Stimulated activated CD8-positive, alpha-beta memory T cell treated with anti-CD3 and anti-CD28 coated beads, Interleukin-12 subunit alpha, Interleukin-12 subunit beta, amount 100 ng/mL, for 24 hours (primary cell): ENCODE measurements around the gene NDST1.

Experiments
- DNase-seq: peaks from one replicate; pipeline ENCODE4 v3.0.0-alpha.2; 2020; ENCODE audit errors: extremely low read depth

Gene NDST1

GRCh38 chr5:150489360-150490295 lies 18.3 kb upstream of the NDST1 start:
- no peak for DNase-seq

DNA sequence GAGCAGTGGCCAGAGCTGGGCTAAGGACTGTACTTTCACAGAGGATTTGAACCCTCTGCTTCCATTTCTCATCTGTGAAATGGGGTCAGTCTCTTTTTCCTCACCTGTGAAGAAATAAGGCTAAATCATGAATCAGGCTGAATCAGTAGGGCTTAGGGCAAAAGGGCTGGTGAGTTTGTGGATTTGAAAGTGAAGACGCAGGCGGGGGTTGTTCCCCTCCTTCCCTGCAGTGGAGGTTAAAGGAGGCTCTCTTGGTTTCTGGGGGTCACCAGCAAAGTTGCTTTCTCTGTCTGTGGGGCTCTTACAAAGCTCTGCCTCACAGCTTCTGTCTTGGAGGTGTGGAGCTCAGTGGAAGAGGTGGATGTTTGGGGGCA lies 17.6 kb upstream of the NDST1 start:
- DNase-seq, result no peak

- no peak for DNase-seq
Measured at GRCh38 chr5:150490754-150491153, 17.2 kb upstream of the NDST1 start.

DNA sequence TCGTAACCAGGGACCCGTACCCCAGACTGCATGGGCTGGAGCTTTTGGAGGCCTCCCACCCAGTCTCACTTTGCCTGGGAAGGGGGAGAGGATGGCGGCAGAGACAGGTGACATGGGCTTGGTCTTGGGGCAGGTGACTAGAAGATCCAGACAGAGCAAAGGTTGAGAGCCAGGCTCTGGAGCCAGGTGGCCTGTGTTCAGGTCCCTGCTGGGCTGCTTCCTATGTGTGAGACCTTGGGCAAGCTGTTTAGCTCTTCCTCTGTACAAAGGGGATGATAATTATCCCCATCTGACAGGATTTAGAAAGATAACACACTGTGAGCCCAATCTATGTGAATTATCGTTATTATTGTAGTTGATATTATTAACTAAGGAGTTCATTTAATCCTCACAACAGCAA lies 16.1 kb upstream of the NDST1 start:
- no peak for DNase-seq

GRCh38 chr5:150492621-150493020 lies 15.3 kb upstream of the NDST1 start:
- DNase-seq, result no peak

DNA sequence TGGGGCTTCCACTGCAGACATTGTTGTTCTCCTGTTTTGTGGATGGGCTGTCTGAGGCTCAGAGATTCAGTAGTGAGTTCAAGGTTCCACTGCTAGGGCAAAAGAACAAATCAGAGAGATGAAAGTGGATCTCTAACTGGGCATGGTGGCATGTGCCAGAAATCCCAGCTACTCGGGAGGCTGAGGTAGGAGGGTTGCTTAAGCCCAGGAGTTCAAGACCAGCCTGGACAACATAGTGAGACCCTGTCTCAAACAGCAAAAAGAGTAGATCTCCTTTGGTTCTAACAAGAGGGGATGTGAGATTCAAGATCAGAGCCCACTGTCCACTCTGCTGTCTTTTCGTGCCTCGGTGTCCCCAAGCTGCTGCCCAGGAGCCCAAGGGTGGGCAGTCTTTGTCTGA lies 11.8 kb upstream of the NDST1 start:
- DNase-seq, result no peak

DNA sequence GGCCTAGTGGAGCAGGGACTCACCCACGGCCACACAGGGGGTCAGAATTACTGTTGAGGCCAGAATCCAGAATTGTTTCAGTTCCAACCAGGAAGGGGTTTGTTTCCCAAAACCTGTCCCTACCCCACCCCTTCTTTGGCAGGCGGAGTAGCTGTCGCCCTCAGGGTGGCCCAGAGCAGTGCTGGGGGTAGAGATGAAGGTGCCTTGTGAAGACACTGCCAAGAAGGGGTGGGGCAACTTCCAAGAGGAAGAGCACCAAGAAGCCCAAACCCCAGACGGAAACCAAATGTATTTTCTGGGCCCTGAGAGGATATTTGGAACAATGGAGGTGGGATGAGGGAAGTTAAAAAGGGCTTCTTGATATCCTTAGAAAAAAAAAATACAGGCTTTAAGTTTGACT lies 11.4 kb upstream of the NDST1 start:
- no peak for DNase-seq

- DNase-seq, result no peak
Measured at GRCh38 chr5:150497274-150497988, 10.5 kb upstream of the NDST1 start.

GRCh38 chr5:150497989-150498317 lies 10.0 kb upstream of the NDST1 start:
- DNase-seq, result no peak

GRCh38 chr5:150498501-150498900 lies 9.4 kb upstream of the NDST1 start:
- no peak for DNase-seq

DNA sequence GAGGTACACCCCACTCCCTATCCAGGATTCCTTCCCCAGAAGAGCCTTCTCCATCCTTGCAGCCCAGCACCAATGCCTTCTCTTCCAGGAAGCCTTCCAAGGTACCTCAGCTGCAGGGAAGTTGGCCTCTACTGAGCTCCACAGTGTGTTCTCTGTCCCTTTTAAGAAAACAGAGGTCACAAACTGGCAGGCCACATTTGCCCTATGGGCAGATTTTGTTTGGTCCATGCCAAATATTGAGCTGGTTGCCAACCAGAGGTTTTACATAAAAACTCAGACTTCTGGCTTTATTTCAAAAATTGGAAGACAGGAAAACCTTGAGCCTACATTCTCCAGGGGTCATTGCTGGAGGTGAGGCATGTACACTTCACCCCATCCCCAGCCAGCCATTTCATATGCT lies 9.0 kb upstream of the NDST1 start:
- DNase-seq, result no peak

DNA sequence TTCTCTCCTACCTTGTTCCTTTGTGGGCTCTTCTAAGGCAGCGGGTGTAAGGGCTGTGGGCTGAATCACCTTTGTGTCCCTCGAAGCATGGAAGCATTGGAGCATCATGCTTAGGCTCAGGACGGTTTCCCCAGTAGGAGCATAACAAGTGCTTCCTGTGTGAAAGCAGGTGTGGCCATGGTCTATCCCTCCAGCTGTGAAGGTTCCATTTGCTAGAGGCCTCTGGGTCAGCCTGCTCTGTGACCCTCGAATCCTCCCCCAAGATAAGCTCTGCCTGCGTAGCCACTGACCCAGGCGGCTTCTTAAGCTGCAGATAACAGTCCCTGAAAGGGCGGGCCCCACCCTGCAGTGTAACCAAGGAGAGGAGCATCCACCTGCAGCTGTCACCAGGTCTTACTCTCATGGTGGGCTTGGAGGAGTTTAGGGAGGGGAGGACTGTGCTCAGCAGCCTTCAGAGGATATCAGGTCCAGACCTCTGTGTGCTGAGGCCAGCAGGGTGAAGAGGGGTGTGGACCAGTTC lies 8.4 kb upstream of the NDST1 start:
- DNase-seq, result no peak

DNA sequence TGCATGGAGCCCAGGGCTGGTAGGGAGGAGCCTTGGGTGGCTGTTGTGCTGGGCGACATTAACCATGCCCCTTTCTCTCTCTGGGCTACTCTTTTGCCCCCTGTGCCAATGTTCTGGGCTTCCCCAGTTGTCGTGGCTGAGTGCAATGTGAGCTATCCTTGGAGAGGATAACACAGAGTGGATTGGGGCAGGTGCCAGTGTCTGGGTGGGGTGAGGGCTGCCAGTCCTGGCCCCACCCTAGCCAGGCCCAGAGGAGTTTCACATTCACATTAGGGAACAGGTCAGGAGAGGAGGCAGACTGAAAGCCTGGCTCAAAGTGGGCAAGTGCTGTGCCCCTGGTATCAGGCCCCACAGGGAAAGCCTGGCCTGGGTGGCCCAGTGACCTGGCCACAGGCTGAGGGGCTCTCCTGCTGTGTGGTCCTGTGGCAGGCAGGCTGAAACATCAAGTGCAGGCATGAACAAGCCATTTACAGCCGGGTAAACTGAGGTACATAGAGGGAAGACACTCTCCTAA lies 7.5 kb upstream of the NDST1 start:
- no peak for DNase-seq

DNA sequence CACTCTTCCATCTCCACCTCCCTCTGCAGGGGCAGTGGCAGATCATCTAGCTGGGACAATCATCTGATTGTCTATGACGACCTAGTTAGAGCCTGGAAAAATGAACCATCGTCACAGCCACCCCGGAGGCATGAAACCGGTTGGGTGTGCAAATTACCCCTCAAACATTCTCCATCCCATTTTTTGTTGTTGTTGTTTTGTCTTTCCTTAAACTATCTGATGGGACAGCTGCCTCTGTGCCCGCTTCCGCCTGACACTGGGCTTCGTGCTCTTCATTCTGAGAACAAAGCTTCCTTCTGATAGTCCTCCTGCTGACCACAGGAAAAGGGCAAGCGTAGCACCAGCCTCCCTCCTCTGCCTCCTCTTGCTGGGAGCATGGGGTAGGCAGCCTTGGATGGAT lies 7.0 kb upstream of the NDST1 start:
- DNase-seq, result no peak

GRCh38 chr5:150502106-150502505 lies 5.8 kb upstream of the NDST1 start:
- DNase-seq, result no peak

DNA sequence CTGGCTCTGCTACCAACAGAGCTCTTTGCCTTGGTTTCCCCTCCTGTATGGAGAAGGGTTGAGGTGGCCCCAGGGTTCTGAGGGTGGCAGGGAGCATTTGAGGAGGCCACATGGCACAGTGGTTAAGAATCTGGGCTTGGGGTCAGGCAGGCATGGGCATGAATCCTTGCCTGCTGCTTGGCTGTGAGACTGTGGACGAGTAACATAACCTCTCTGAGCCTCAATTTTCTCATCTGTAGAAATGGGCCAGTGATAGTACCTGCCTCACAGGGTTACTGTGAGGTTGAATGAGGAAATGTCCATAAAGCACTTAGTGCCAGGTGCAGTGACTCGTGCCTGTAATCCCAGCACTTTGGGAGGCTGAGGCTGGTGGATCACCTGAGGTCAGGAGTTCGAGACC lies 5.1 kb upstream of the NDST1 start:
- DNase-seq, result no peak

DNA sequence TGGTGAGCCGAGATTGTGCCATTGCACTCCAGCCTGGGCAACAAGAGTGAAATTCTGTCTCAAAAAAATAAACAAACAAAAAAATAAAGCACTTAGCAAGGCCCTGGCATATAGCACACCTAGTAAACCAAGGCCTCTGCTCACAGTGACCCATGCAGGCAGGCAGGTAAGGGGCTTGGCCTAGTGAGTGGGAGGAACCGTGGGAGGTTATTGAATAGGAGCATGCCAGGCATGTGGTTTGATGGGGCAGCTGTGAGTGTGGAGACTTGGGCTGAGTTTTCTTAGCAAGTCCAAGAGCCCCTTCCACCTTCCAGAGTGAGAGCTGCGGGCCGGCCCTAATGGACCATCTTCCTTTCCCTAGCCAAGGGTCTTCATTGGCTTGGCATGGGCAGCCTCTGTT lies 4.5 kb upstream of the NDST1 start:
- no peak for DNase-seq

DNA sequence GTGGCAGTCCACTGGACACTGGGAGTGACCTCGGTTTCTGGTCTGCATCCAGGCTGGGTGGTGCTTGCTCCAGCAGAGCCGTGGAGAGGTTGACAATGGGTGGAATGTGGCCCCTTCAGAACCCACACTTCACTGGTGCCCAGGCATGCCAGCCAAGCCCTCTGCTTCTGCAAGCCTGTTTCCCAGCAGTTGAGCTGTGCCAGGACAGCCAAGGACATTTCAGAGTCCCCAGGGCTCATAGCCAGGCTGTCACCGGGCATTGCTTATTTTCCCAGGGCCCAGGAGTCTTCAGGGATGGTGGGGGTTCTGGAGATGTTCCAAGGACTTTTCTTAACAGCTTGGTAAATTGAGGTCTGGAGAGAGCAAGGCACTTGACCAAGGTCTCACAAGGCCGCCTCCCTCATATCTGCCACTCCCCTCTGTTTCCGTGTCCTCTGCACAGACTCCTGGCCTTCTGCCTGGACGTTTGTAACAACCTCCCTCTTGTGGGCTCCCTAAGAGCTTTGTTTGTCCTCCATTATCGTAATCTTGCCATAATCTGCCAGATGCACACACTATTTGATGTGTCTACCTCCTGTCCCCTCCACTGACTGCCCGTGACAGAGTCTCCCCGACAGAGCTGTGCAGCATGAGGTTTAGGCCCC lies 3.8 kb upstream of the NDST1 start:
- no peak for DNase-seq

- no peak for DNase-seq
Measured at GRCh38 chr5:150505041-150505511, 2.9 kb upstream of the NDST1 start.

GRCh38 chr5:150505816-150506215 lies 2.1 kb upstream of the NDST1 start:
- no peak for DNase-seq

DNA sequence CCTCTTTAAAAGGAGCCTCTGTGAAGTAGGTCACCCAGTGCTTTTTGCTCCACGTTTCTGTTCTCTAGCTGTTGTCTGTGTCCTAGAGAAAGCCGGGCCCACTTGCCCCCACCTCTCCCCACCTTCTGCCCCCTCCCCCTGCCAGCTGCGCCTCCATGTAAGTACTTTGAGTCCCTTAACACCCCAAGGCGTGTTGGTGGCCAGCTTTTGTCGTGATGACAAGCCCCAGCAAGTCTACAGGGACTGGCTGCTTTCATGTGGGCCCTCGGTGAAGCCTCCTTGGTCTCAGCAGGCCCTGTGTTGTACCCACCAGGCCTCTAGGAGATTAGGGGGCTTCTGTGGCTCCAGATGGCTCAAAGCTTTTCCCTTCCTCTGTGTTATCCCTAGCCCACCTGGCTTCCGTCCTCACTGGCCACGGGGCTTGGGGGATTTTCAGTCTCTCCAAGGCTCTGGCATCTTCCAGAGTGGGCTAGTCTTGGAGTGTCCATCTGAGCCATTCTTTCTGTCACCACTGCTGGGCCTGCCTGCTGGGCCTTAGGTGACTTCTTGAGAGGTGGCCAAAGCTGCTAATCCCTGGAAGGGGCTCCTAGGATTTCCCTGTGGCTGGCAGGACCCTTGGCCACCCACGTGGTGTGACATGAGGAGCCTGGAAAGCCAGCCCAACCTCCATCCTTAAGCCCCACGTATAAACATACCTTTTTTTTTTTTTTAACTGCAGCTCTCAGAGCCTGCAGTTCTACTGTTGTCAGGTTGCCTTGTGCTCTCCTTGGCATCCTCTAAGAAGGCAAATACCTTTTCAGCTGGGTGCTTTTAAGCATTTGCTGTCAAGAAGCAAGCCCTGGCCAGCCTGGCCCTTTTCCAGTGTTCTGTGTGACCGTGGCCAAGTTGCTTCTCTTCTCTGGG lies 1.1 kb upstream of the NDST1 start:
- DNase-seq, result no peak
